GM10248 (cell line): ENCODE data around the gene PIK3CB.
"Not testable (repeated sequence)": the region's sequence is repeated elsewhere in the genome, so short reads cannot be mapped to it uniquely, and the experiment has no call there.

Experiments
- CTCF ChIA-PET: fragments of 300-600 bp; sonication (Branson Sonifier 250); formaldehyde crosslinking; extraction: SDS; loops from one replicate; lab custom pipeline; 2021; ENCODE audit warnings: antibody characterized with exemption; lab: Yijun Ruan, JAX
- POLR2A ChIA-PET: fragments of 350-650 bp; sonication (Branson Sonifier 250); formaldehyde crosslinking; extraction: SDS; loops from one replicate; lab custom pipeline; 2020; ENCODE audit warnings: antibody characterized with exemption; lab: Yijun Ruan, JAX
- DNase-seq: peaks from one replicate; pipeline ENCODE4 v3.0.0; 2012; ENCODE audit errors: extremely low spot score
- CTCF ChIP-seq: IDR thresholded peaks from 2 replicates; pipeline ENCODE4 v1.5.1; 2012; ENCODE audit warnings: mild to moderate bottlenecking, low read depth; ENCODE audit errors: extremely low read depth, missing control alignments, control extremely low read depth

The PIK3CB gene

GRCh38 chr3:138799822-138800221 is 34.9 kb downstream of the PIK3CB start:
- ChIA-PET CTCF (no interaction called here), POLR2A (no interaction called here)
- no peak for DNase-seq
- no peak for TF ChIP-seq CTCF

GRCh38 chr3:138797508-138798038 is 37.2 kb downstream of the PIK3CB start:
- POLR2A ChIA-PET: no interaction called here
- no peak for TF ChIP-seq CTCF
- no peak for DNase-seq
- CTCF ChIA-PET: interaction anchor here (0.9 to 2.3 kb wide), 3 partner anchors 8 to 118 kb away, joined by 3 to 6 read pairs (median 6); no protein-coding TSS in a partner anchor

- DNase-seq: no peak
- ChIA-PET POLR2A (no interaction called here), CTCF (interaction anchor here (0.9 to 2.3 kb wide), 3 partner anchors 9 to 119 kb away, joined by 3 to 6 read pairs (median 6); no protein-coding TSS in a partner anchor)
- TF ChIP-seq CTCF: no peak
Observed at GRCh38 chr3:138796761-138797160, 38.0 kb downstream of the PIK3CB start.

- peak; percentile 27 for DNase-seq
- ChIA-PET CTCF (interaction anchor here (0.7 to 0.9 kb wide), 2 partner anchors 10 to 28 kb away, joined by 3 read pairs; no protein-coding TSS in a partner anchor), POLR2A (no interaction called here)
- no peak for TF ChIP-seq CTCF
Observed at GRCh38 chr3:138786788-138787271, 47.9 kb downstream of the PIK3CB start.

GRCh38 chr3:138785951-138786350 is 48.8 kb downstream of the PIK3CB start:
- DNase-seq: no peak
- CTCF ChIA-PET: interaction anchor here (0.9 kb wide), 1 partner anchor 137 kb away, joined by 4 read pairs; no protein-coding TSS in a partner anchor
- POLR2A ChIA-PET: interaction anchor here (0.9 kb wide), 1 partner anchor 36 kb away, joined by 4 read pairs; no protein-coding TSS in a partner anchor
- TF ChIP-seq CTCF: no peak

- POLR2A ChIA-PET: interaction anchor here (0.9 kb wide), 1 partner anchor 35 kb away, joined by 4 read pairs; no protein-coding TSS in a partner anchor
- CTCF ChIA-PET: interaction anchor here (2.4 kb wide), 1 partner anchor 14 kb away, joined by 5 read pairs; no protein-coding TSS in a partner anchor
- DNase-seq: not testable (repeated sequence)
Observed at GRCh38 chr3:138785362-138785857, 49.3 kb downstream of the PIK3CB start.

GRCh38 chr3:138782755-138783154 is 52.0 kb downstream of the PIK3CB start:
- DNase-seq: no peak
- POLR2A ChIA-PET: no interaction called here
- no peak for TF ChIP-seq CTCF
- CTCF ChIA-PET: interaction anchor here (1.2 to 2.4 kb wide), 4 partner anchors 8 to 41 kb away, joined by 3 to 8 read pairs (median 4); no protein-coding TSS in a partner anchor
